Pulmonary artery endothelial cell (primary cell): ENCODE results near the gene CT47C1. TPM values are rescaled to one million over a fixed set of nuclear protein-coding genes. Genes with fewer than 3 reads are reported as not detected.

Experiments used
- DNase-seq: peaks from one replicate; pipeline ENCODE4 v3.0.0-alpha.2; 2011; ENCODE audit warnings: low read depth, low spot score
- total RNA-seq: library from RNA; depleted of rRNA; stranded (reverse); fragments of >200 nt; gene quantifications from 2 replicates; pipeline ENCODE4 v1.2.3, GENCODE V29; 2014

The CT47C1 gene
- total RNA-seq, 1 donor from 2014 or later = not detected

- DNase-seq = no peak
Observed at GRCh38 chrX:119073200-119073905, 560 bp downstream of the CT47C1 start.

GRCh38 chrX:119073911-119074310 is 1.1 kb downstream of the CT47C1 start:
- DNase-seq = no peak

GRCh38 chrX:119075270-119076025 is 2.7 kb downstream of the CT47C1 start:
- no peak for DNase-seq

- no peak for DNase-seq
Observed at GRCh38 chrX:119082278-119082677, 9.5 kb downstream of the CT47C1 start.

- DNase-seq = no peak
Observed at GRCh38 chrX:119084766-119085165, 12.0 kb downstream of the CT47C1 start.

GRCh38 chrX:119087121-119087520 is 14.3 kb downstream of the CT47C1 start:
- DNase-seq = no peak

GRCh38 chrX:119089619-119090018 is 16.8 kb downstream of the CT47C1 start:
- DNase-seq = no peak

GRCh38 chrX:119090627-119091026 is 17.8 kb downstream of the CT47C1 start:
- DNase-seq = no peak

DNA sequence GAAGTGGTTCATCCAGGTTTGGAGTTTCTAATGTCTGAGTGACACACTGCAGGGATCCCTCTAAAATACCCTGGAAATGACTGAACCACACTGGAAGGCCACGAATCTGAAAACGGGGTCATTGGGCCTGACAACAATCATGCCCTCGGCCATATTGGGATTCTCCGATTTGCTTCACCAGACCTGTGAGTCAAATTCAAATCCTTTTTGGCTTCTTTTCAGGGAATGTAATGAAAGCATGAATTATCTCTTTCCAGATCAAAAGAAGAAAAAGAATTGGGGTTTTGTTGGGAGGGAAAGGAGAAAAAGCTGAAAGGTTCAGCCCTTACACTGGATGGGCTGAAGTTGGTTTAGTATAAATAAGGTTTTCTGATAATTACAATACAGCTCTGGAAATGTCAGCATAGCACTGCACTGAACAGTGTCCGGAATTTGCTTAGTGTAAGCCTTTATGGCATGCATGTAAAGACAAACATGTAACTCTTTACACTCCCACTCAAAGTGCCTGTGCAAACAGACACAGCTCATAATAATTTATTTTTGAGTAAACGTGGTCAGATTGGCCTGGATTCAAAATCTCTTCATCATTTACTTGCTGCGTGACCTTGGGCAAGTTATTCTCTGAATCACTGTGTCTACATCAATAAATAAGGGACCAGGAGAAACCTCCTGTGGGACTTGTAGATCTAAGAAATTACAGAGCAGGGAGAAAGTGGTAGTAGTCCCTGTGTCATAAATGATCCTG is 21.4 kb downstream of the CT47C1 start:
- DNase-seq = no peak

DNA sequence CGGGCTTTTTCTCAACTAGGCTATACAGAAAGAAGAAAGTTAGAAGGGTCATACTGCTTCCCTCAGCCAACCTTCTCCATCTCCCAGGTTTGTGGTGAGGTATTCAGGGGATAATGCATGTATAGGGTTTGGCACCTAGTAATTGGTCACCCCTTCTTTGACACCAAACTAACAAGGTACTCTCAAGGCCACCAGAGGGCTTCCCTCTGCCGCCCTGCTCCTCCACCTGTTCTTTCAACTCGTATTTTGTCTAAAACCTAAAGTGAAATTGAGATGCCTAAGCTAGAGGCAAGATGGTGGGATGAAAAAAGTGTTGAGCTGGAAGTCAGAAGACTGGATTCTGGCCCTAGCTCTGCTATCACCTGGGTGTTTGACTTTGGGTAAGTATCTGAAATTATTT is 22.0 kb downstream of the CT47C1 start:
- DNase-seq = no peak

GRCh38 chrX:119095936-119096335 is 23.1 kb downstream of the CT47C1 start:
- no peak for DNase-seq

DNA sequence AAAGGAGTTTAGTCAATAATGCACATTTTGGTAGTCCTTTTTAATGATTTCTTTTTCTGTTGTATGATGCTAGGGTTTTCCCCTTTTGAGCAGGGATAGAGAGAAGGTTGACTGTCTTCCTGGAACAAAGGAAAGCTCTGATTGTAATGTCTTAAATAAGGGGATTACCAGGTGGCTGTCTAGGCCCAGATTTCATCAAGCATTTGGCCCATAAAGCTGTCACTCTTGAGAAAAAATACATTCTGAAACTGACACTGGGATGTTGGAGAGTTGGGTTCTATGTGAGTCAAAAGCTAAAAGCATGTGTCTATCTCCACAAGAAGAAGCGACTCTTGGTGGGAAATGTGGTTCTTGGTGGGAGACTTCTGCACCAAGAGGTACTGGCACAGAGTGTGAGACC is 28.4 kb downstream of the CT47C1 start:
- no peak for DNase-seq

- no peak for DNase-seq
Observed at GRCh38 chrX:119105826-119106225, 33.0 kb downstream of the CT47C1 start.

DNA sequence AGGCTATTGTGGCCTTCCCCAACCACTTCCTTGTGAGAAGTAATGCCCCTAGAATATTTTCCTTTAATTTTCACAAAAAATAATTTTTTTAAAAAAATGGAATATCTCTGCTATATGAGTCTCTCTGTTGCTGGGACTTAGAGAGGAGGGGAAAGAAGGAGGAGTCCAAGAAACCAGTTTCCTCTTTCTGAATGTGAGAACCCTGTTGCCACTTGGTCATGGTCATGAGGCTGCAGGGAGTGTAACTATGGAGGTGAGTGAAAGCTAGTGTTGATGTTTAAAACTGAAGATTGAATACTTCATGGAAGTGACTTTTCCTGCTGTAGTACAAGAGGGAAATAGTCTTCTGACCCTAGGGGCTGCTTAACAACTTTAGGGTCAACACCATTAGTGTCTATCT is 34.4 kb downstream of the CT47C1 start:
- DNase-seq = no peak

DNA sequence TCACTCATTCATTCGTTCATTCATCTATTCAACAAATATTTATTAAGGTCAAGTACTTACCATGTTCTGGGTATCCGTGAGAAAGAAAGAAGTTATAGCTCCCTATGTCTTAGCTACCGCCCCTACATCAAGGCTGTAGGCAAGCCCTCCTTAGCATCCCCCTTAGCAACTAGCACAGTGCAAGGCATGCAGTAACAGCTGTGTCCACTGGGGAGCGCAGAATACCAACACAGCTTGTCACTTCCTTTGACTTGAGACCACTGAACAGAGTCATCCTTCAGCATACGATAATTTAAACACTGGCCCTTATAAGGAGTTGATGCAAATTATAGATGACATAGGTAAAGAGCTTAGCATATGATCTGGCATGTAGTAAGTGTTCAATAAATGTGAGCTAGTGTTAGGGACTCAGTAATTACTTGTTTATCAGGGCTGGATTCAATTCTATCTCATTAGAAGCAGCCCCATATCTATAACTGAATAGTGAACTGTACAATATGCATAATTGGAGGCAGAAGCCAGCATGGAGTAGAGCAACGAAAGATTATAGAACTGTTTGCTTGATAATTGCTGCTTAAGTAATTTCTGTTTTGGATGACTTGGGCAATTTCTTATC is 46.1 kb downstream of the CT47C1 start:
- DNase-seq = peak; percentile 5

- no peak for DNase-seq
Observed at GRCh38 chrX:119121341-119121740, 48.5 kb downstream of the CT47C1 start.

Other genes with a start within 250 kb of the CT47C1 start
- gene ZCCHC12, start 249.2 kb upstream of the CT47C1 start, total RNA-seq = 0.07 TPM in 1 of 2 replicates, not detected in the other
- gene LONRF3, start 98.4 kb upstream of the CT47C1 start, total RNA-seq = 10.7 and 22.4 TPM in 2 replicates
- gene KIAA1210, start 54.8 kb downstream of the CT47C1 start, total RNA-seq = not detected in 2 replicates
- gene PGRMC1, start 163.3 kb downstream of the CT47C1 start, total RNA-seq = 91.3 and 127 TPM in 2 replicates